OCI-LY7 (cell line): ENCODE measurements around the gene TUSC7. TPM values are rescaled to one million over a fixed set of nuclear protein-coding genes. Genes with fewer than 3 reads are reported as not detected.

ENCODE experiments used
- BruUV-seq: library from RNA; stranded (reverse); fragments of 400-500 nt; replicated peaks from 2 replicates; lab custom pipeline; 2021; lab: Mats Ljungman, UMichigan
- CTCF ChIA-PET: fragments of 300-600 bp; sonication (Branson Sonifier 250); formaldehyde crosslinking; loops from one replicate; lab custom pipeline; 2022; ENCODE audit warnings: antibody characterized with exemption; ENCODE audit not compliant: unreplicated experiment; lab: Charles Lee
- POLR2A ChIA-PET: fragments of 300-600 bp; sonication (Branson Sonifier 250); formaldehyde crosslinking; loops from one replicate; lab custom pipeline; 2022; ENCODE audit warnings: antibody characterized with exemption; lab: Charles Lee
- DNase-seq: peaks from one replicate; pipeline ENCODE4 v3.0.0-alpha.2; 2015; ENCODE audit warnings: low spot score
- H2AFZ ChIP-seq: fragments of 200-600 bp; sonication (generic), shearing (Covaris generic); 2 replicates; pipeline ENCODE4 v1.6.1; 2014; ENCODE audit warnings: mild to moderate bottlenecking, antibody characterized with exemption, low read length, moderate library complexity
- H3K27ac ChIP-seq: fragments of 200-600 bp; sonication (generic); 2 replicates; pipeline ENCODE4 v1.5.1; 2014; ENCODE audit warnings: mixed run types, low read depth, mild to moderate bottlenecking, moderate library complexity, low read length, inconsistent platforms; ENCODE audit not compliant: poor library complexity, severe bottlenecking
- H3K36me3 ChIP-seq: fragments of 200-600 bp; sonication (generic); 2 replicates; pipeline ENCODE4 v1.6.1; 2014; ENCODE audit warnings: mild to moderate bottlenecking, antibody characterized with exemption, low read length, moderate library complexity, mixed read lengths; ENCODE audit not compliant: insufficient read depth
- H3K4me1 ChIP-seq: fragments of 200-600 bp; sonication (generic); 2 replicates; pipeline ENCODE4 v1.5.1; 2014; ENCODE audit warnings: mild to moderate bottlenecking, low read length; ENCODE audit not compliant: insufficient read depth, poor library complexity, severe bottlenecking
- H3K4me2 ChIP-seq: fragments of 200-600 bp; sonication (generic); 2 replicates; pipeline ENCODE4 v1.6.1; 2014; ENCODE audit warnings: mild to moderate bottlenecking, low read length
- H3K4me3 ChIP-seq: fragments of 200-600 bp; sonication (generic); 2 replicates; pipeline ENCODE4 v1.5.1; 2014; ENCODE audit warnings: mild to moderate bottlenecking, low read depth, low read length; ENCODE audit not compliant: poor library complexity, severe bottlenecking
- H3K79me2 ChIP-seq: fragments of 200-600 bp; sonication (generic); 2 replicates; pipeline ENCODE4 v1.6.1; 2016; ENCODE audit warnings: low read depth, mild to moderate bottlenecking, low read length, moderate library complexity, mixed read lengths; ENCODE audit not compliant: insufficient read depth
- H3K9me2 ChIP-seq: fragments of 200-600 bp; sonication (generic); 2 replicates; pipeline ENCODE4 v1.6.1; 2016; ENCODE audit warnings: mild to moderate bottlenecking, low read length, mixed read lengths; ENCODE audit not compliant: insufficient read depth
- H3K9me3 ChIP-seq: fragments of 200-600 bp; sonication (generic); 2 replicates; pipeline ENCODE4 v1.6.1; 2014; ENCODE audit warnings: mild to moderate bottlenecking, mixed run types, low read length, mixed read lengths
- H4K20me1 ChIP-seq: fragments of 200-600 bp; sonication (generic); 2 replicates; pipeline ENCODE4 v1.6.1; 2014; ENCODE audit warnings: mild to moderate bottlenecking, antibody characterized with exemption, low read length, moderate library complexity, mixed read lengths; ENCODE audit not compliant: insufficient read depth
- CTCF ChIP-seq: fragments of 200-600 bp; sonication (generic); conservative IDR thresholded peaks from 2 replicates; pipeline ENCODE4 v1.5.1; 2014; ENCODE audit warnings: mild to moderate bottlenecking, antibody characterized with exemption, low read length, moderate library complexity, mixed read lengths
- EZH2phosphoT487 ChIP-seq: fragments of 200-600 bp; sonication (generic); IDR thresholded peaks from 2 replicates; pipeline ENCODE4 v1.6.1; 2018; ENCODE audit warnings: low read depth, borderline replicate concordance, mild to moderate bottlenecking, mixed run types, antibody characterized with exemption, low read length, moderate library complexity, mixed read lengths
- intact Hi-C: fragments of 100-400 bp; cut with micrococcal nuclease; formaldehyde crosslinking; loops from one replicate; pipeline ENCODE4 v1.10.0; 2022; ENCODE audit not compliant: unreplicated experiment
- total RNA-seq, 2 experiments: library from RNA; depleted of rRNA in 1 of 2; stranded (reverse); fragments of >200 nt in 1 of 2; shearing (Covaris generic) in 1 of 2; gene quantifications; 2 replicates each; pipeline ENCODE4 v1.2.3, GENCODE V29; 2014 to 2022

Gene TUSC7
- total RNA-seq, 2 experiments from 2014 or later = not detected

GRCh38 chr3:116728454-116728853, 18.9 kb downstream of the TUSC7 start:
- BruUV-seq = no TSS peak
- CTCF ChIA-PET = no interaction called here
- no peaks in the 10 kb centered on the region for H4K20me1 ChIP-seq
- H3K4me3 ChIP-seq = no peak overlapping the region
- no peak for DNase-seq
- TF ChIP-seq CTCF (no peak), EZH2phosphoT487 (no peak)
- H2AFZ ChIP-seq = no peak overlapping the region
- H3K9me2 ChIP-seq = no peaks in the 10 kb centered on the region
- POLR2A ChIA-PET = no interaction called here
- no peaks in the 10 kb centered on the region for H3K9me3 ChIP-seq
- no peak overlapping the region for H3K27ac ChIP-seq
- H3K4me1 ChIP-seq = no peaks in the 10 kb centered on the region
- no peaks in the 10 kb centered on the region for H3K79me2 ChIP-seq
- no peaks in the 10 kb centered on the region for H3K36me3 ChIP-seq
- intact Hi-C loops = no loop called here
- H3K4me2 ChIP-seq = no peak overlapping the region

GRCh38 chr3:116734243-116734642, 24.7 kb downstream of the TUSC7 start:
- Histone ChIP-seq H3K36me3 (no peaks in the 10 kb centered on the region), H3K4me2 (no peak overlapping the region), H3K27ac (no peak overlapping the region), H2AFZ (no peak overlapping the region), H4K20me1 (no peaks in the 10 kb centered on the region), H3K4me3 (no peak overlapping the region), H3K9me3 (no peaks in the 10 kb centered on the region), H3K9me2 (no peaks in the 10 kb centered on the region), H3K79me2 (no peaks in the 10 kb centered on the region), H3K4me1 (no peaks in the 10 kb centered on the region)
- no TSS peak for BruUV-seq
- ChIA-PET POLR2A (no interaction called here), CTCF (no interaction called here)
- no peak for DNase-seq
- TF ChIP-seq CTCF (no peak), EZH2phosphoT487 (no peak)
- intact Hi-C loops = no loop called here

GRCh38 chr3:116739678-116740077, 30.1 kb downstream of the TUSC7 start:
- no peaks in the 10 kb centered on the region for H4K20me1 ChIP-seq
- H3K4me3 ChIP-seq = no peak overlapping the region
- BruUV-seq = no TSS peak
- H3K4me1 ChIP-seq = no peaks in the 10 kb centered on the region
- H2AFZ ChIP-seq = no peak overlapping the region
- no peaks in the 10 kb centered on the region for H3K9me3 ChIP-seq
- H3K27ac ChIP-seq = no peak overlapping the region
- DNase-seq = no peak
- no peaks in the 10 kb centered on the region for H3K9me2 ChIP-seq
- no peak overlapping the region for H3K4me2 ChIP-seq
- CTCF ChIA-PET = no interaction called here
- POLR2A ChIA-PET = no interaction called here
- H3K79me2 ChIP-seq = no peaks in the 10 kb centered on the region
- intact Hi-C loops = no loop called here
- TF ChIP-seq EZH2phosphoT487 (no peak), CTCF (no peak)
- H3K36me3 ChIP-seq = no peaks in the 10 kb centered on the region
